HG03280 (cell line): ENCODE measurements around the gene TNFRSF8.

Experiments used
- ATAC-seq: cut with Tn5 transposase; IDR thresholded peaks from one replicate; pipeline ENCODE4 v1.9.1; 2021; ENCODE audit warnings: mild to moderate bottlenecking, moderate library complexity; ENCODE audit not compliant: unreplicated experiment

TNFRSF8 gene

DNA sequence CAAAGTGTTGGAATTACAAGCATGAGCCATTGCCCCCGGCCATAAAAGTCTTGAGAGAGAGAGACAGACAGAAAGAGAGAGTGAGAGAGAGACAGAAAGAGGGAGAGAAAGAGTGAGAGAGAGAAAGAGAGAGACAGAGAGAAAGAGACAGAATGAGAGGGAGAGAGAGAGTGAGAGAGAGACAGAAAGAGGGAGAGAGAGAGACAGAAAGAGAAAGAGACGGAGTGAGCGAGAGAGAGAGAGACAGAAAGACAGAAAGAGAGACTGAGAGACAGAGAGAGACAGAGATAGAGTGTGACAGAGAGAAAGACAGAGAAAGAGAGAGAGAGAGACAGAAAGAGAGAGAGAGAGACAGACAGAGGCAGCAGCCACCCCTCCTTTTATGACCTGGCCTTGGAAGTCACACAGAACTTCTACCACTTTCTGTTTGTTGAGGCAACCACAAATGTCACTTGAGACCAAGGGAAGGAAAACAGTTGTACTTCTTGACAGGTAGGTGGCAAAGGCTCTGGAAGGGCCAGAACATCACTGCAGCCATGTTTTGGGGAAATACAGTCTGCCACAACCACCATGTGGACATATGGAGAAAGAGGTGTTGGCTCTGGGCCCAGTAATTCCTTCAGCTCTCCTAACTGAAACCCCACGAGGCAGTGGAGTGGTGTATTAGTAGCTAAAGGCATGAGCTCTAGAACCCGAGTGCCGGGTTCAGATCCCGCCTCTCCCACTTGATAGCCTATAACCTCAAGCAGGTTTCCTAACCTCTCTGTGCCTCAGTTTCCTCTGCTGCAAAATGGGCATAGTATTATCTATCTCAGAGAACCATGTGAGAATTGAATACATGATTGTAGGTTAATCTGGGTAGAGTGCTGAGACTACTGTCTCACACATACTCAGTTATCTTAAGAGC lies 50.6 kb downstream of the TNFRSF8 start:
- no peak for ATAC-seq

DNA sequence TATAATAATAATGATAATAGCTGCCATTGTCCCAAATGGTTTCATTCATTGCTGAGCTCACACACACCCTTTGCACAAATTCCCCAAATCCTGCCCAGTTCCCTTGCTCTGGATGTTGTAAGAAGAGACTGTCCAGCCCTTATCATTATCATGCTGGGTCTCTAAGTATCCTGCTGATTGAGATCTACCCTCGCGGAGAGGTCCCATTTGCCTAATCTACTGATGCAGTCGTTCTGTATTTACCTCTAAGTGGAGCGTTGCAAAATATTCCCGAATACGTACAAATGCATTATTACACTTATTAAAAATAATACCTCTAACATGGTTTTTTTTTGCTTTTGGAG lies 51.2 kb downstream of the TNFRSF8 start:
- no peak for ATAC-seq

GRCh38 chr1:12114916-12115315 lies 51.8 kb downstream of the TNFRSF8 start:
- no peak for ATAC-seq

GRCh38 chr1:12121212-12122003 lies 58.3 kb downstream of the TNFRSF8 start:
- no peak for ATAC-seq

- no peak for ATAC-seq
These were observed 60.1 kb downstream of the TNFRSF8 start for GRCh38 chr1:12123172-12123571.

GRCh38 chr1:12124693-12125421 lies 61.8 kb downstream of the TNFRSF8 start:
- ATAC-seq: no peak

- no peak for ATAC-seq
These were observed 62.6 kb downstream of the TNFRSF8 start for GRCh38 chr1:12125422-12126355.

- no peak for ATAC-seq
These were observed 63.7 kb downstream of the TNFRSF8 start for GRCh38 chr1:12126781-12127180.

DNA sequence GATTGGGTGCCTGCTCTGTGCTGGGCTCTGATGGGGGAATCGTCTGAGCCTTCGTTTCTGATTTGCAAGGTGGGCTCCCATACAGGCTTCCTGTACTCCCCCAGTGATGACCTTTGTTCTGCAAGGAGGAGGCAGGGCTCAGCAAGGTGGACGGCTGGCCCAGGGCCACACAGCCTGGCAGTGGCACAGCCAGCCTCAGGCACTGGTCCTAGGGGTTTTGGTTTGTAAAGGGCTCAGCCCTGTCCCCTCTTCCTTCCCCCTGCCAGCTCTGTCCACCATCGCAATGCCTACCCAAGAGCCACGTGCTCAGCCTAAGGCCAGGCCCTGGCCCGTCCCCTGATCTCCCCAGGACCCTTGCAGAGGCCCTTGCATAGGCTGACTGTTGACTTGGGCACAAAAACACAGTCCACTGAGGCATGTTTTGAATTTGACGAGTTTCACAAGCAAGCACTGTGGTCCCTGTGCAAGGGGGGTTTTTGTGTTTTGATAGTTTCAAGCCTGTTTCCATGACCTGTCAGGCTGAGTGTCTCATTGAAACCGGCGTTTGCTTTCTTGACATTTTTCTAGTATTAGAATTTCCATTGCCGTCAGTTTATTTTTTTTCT lies 64.2 kb downstream of the TNFRSF8 start:
- no peak for ATAC-seq

GRCh38 chr1:12128120-12128519 lies 65.0 kb downstream of the TNFRSF8 start:
- ATAC-seq: no peak

DNA sequence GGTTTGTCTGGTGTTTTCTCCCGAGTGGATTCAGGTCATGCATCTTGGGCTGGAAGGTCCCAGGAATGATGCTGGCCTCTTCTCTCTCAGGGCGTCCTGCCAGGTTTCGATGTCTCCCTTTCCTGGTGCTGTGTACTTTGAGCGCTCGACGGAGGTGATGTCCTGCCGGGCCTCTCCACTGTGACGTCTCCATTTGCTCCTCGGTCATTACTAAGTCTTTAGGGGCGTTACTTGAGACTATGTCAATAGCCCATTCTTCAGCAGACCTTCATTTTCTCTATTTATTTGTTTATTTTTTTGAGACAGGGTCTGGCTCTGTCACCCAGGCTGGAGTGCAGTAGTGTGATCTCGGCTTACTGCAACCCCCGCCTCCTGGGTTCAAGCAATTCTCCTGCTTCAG lies 66.5 kb downstream of the TNFRSF8 start:
- ATAC-seq: no peak

DNA sequence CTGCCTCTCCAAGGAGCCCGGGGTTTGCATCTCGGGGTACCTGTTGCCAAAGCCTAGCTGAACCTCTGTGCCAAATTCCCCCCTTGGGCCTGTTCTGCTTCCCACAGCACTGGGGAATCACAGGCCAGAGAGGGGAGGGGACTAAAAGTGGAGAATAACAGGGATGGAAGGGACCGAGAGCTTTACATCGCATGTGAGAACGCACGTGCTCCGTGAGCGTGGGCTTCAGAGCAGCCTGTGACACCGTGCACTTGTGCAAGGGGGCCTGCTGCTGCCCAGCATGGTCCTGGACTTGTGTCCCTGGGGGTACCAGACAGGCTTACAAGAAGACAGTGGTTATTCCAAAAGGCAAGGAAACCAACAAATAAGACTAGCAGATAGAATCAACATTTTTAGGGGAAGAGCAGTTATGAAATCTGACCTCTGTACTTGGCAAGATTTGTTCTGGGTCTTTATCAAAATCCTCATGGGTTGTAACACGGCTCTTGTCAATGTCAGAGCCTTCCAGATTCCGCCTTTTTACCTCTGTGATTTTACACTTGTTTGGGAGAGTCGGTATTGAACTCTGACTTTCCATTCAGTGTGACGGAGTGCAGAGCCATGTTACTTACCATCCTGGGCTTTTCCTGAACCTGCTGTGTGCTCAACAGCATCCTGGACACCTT lies 67.5 kb downstream of the TNFRSF8 start:
- ATAC-seq: no peak

GRCh38 chr1:12132078-12132477 lies 69.0 kb downstream of the TNFRSF8 start:
- ATAC-seq: no peak

- ATAC-seq: no peak
These were observed 71.6 kb downstream of the TNFRSF8 start for GRCh38 chr1:12134716-12135115.

DNA sequence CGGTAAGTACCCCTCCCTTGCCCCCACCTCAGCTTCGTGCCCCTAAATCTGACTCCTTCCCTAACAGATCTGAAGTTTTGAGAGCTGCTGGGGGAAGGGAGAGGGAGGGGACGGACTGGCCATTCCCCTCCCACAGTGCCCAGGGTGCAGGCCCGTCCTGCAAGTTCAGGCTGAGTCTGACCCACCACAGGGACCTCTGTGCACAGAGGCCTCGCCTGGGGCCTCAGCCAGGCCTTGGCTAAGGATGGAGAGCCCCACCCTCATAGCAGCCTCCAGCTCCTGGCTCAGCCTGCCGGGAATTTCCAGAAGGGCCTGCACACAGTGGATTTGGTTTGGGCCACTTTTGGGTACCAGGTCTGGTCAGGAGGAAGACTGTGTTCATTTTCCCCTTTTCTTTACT lies 72.5 kb downstream of the TNFRSF8 start:
- ATAC-seq: no peak

- no peak for ATAC-seq
These were observed 74.0 kb downstream of the TNFRSF8 start for GRCh38 chr1:12136916-12137610.

GRCh38 chr1:12138196-12139168 lies 75.4 kb downstream of the TNFRSF8 start:
- ATAC-seq: no peak

- ATAC-seq: no peak
These were observed 76.9 kb downstream of the TNFRSF8 start for GRCh38 chr1:12140016-12140415.
